HG03460 (cell line): ENCODE data around the gene KXD1.

Source experiments
- ATAC-seq: cut with Tn5 transposase; IDR thresholded peaks from one replicate; pipeline ENCODE4 v1.9.1; 2021; ENCODE audit not compliant: unreplicated experiment

KXD1 gene

DNA sequence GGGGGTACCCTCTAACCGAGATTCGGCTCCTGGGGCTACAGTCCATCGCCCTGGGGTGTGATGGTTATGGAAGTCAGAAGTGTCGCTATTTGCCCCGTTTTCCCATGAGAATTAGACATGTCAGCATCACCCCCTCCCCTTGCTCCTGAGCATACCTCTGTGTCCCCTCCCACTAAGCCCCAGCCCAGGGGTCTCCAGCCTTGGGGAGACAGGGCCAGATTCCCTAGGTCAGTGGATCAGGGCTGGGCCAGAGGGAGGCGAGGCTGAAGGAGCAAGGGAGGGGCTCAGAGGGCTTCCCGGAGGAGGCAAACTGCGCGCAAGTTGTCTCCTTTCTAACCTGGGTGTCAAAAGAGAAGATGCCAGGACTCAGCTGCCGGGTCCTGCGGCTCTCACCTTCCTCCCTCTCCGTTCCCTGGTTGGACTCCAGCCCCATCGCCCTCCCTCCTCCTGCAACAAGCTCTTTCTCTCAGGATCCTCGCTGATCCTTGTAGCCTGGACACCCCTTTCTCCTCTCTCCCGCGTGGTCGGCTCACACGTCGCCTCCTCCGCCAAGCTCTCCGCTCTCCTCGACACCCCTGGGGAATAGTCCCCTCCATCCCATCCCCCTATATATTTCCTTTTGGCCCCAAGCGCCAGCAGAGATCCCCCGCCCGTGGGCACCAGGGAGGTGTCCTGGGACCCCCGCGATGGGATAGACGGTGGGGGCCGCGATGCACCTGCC lies 54.5 kb downstream of the KXD1 start:
- no peak for ATAC-seq

DNA sequence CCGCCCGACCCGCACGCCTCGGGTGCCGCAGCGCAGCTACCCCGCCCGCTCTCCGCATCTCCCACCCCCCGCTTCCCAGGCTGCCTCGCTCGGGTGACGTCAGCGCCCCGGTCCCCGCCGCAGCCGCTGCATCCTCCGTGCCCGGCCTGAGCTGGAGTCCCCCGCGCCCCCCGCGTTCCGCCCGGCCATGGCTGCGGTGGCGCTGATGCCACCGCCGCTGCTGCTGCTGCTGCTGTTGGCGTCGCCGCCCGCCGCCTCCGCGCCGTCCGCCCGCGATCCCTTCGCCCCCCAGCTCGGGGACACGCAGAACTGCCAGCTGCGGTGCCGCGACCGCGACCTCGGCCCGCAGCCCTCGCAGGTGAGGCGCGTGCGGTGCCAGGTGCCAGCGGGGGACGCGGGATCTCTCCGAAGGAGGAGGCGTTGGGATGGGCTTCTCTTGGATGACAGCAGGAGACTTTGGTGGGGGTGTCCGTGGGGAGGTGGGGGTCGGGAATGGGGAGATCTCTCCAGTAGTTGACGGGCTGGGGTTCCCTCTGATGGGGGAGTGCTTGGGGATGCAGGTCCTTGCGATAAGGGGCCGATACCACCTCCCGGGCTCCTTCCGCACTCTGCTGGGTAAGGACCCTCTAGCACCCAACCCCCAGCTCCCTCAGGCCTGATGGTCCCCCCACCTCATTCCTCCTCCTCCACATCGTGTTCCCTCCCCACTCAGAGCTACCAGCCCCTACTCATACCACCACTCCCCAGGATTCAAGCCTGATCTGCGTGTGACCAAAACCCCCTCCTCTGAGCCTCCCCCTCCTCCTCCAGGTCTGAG lies 55.3 kb downstream of the KXD1 start, which contains the start of gene TMEM59L:
Gene TMEM59L, plus strand, starts transcription at position 99 of the 817 bp plus-strand sequence. Its CDS starts 89 bp downstream, at position 188.
- ATAC-seq: no peak

DNA sequence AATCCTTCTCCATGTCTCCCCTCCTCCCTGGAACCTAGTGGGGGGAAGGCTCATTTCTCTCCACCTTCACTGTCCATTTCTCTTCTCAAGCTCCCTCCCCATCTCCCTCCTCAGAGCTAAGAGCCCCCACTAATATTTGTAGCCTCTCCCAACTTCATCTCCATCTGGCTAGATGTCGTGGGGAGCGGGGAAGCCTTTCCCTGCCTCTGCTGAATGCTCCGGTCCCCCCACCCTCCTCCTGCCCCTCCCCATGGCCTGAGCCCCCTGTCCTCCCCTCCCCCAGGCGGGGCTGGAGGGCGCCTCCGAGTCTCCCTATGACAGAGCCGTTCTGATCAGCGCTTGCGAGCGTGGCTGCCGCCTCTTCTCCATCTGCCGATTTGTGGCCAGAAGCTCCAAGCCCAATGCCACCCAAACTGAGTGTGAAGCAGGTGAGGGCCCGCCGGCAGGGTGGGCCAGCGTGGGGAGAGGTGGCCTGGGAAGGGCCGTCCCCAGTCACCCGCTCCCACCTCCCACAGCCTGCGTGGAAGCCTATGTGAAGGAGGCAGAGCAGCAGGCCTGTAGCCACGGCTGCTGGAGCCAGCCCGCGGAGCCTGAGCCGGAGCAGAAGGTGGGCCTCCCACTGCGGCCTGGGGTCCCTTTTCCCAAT lies 56.0 kb downstream of the KXD1 start:
- ATAC-seq: no peak

DNA sequence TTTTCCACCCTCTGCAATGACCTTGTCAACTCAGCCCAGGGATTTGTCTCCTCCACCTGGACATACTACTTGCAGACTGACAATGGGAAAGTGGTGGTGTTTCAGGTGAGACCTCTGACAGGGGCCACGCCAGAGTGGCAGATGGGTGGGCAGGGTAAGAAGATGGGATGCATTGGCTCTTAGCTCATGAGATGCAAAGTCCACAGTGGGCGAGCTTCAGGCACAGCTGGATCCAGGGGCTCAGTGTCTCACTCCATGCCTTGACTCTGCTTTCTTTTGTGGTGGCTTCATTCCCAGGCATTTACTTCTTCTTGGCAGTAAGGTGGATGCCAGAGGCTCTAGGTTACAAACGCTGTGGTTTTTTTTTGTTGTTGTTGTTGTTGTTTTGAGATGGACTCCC lies 58.4 kb downstream of the KXD1 start:
- no peak for ATAC-seq

DNA sequence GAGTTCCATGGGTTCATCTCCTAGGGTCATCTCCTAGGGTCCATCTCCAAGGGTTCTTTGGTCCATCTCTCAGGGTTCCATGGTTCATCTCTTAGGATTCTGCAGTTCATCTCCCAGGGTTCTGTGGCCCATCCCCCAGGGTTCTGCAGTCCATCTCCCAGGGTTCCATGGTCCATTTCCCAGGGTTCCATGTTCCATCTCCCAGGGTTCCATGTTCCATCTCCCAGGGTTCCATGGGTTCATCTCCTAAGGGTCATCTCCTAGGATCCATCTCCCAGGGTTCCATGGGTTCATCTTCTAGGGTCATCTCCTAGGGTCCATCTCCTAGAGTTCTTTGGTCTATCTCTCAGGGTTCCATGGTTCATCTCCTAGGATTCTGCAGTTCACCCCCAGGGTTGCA lies 59.9 kb downstream of the KXD1 start:
- ATAC-seq: no peak

DNA sequence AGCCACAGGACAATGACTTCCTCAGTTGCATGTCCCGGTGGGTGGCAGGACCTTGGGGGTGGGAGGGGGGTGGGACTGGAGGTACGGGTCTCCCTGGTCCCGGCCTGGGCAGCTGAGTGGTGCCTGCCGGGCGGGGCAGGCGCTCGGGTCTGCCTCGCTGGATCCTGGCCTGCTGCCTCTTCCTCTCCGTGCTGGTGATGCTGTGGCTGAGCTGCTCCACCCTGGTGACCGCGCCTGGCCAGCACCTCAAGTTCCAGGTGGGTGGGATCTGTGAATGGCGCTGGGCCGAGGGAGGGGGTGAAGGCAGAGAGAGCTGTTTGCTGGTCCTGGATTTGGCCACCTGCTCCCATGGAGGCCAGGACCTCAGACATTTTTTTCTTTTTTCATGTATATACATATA lies 60.6 kb downstream of the KXD1 start:
- no peak for ATAC-seq
